Fibroblast of skin of right quadriceps (primary cell): ENCODE results near the gene ACO2.

Experiments
- DNase-seq: peaks from one replicate; pipeline ENCODE4 v3.0.0-alpha.2; 2013

The ACO2 gene

GRCh38 chr22:41491374-41492100 is 22.6 kb downstream of the ACO2 start:
- DNase-seq = peak; percentile 42

GRCh38 chr22:41498303-41498835 is 29.5 kb downstream of the ACO2 start:
- no peak for DNase-seq

- DNase-seq = no peak
Measured at GRCh38 chr22:41499624-41500280, 30.8 kb downstream of the ACO2 start.

- no peak for DNase-seq
Measured at GRCh38 chr22:41500303-41500702, 31.4 kb downstream of the ACO2 start.

- no peak for DNase-seq
Measured at GRCh38 chr22:41501209-41501608, 32.3 kb downstream of the ACO2 start.

- peak; percentile 29 for DNase-seq
Measured at GRCh38 chr22:41504397-41504796, 35.5 kb downstream of the ACO2 start.

- no peak for DNase-seq
Measured at GRCh38 chr22:41504816-41505215, 35.9 kb downstream of the ACO2 start.

GRCh38 chr22:41505511-41506220 is 36.7 kb downstream of the ACO2 start:
- DNase-seq = no peak

- no peak for DNase-seq
Measured at GRCh38 chr22:41507330-41508063, 38.6 kb downstream of the ACO2 start.

GRCh38 chr22:41508770-41509170 is 39.9 kb downstream of the ACO2 start:
- DNase-seq = no peak

GRCh38 chr22:41511521-41511968 is 42.6 kb downstream of the ACO2 start:
- DNase-seq = no peak

- DNase-seq = peak; percentile 75
Measured at GRCh38 chr22:41512421-41513194, 43.7 kb downstream of the ACO2 start.

- no peak for DNase-seq
Measured at GRCh38 chr22:41513391-41513790, 44.5 kb downstream of the ACO2 start.

GRCh38 chr22:41516462-41516861 is 47.5 kb downstream of the ACO2 start:
- DNase-seq = no peak

- peak; percentile 45 for DNase-seq
Measured at GRCh38 chr22:41517172-41518047, 48.5 kb downstream of the ACO2 start.

GRCh38 chr22:41518048-41518347 is 49.1 kb downstream of the ACO2 start:
- no peak for DNase-seq

GRCh38 chr22:41521126-41521525 is 52.2 kb downstream of the ACO2 start:
- DNase-seq = no peak

- no peak for DNase-seq
Measured at GRCh38 chr22:41522813-41523212, 53.9 kb downstream of the ACO2 start.

- DNase-seq = peak; percentile 15
Measured at GRCh38 chr22:41523464-41524221, 54.7 kb downstream of the ACO2 start.

- no peak for DNase-seq
Measured at GRCh38 chr22:41524251-41524661, 55.3 kb downstream of the ACO2 start.
